HL-60/S4 (cell line): ENCODE measurements around the gene CMIP.
"Not testable (repeated sequence)": the region's sequence is repeated elsewhere in the genome, so short reads cannot be mapped to it uniquely, and the experiment has no call there.

Source experiments
- in situ Hi-C: fragments of 300-500 bp; cut with MboI; formaldehyde crosslinking; loops from 2 replicates; pipeline ENCODE4 v1.14.3; 2022; ENCODE audit warnings: low sequenced_read_pairs

The CMIP gene

GRCh38 chr16:81729451-81729850 lies 284.8 kb downstream of the CMIP start:
- in situ Hi-C loops: loop anchor here (10.0 kb wide), 2 partner anchors 105 to 365 kb away; no protein-coding TSS in a partner anchor

DNA sequence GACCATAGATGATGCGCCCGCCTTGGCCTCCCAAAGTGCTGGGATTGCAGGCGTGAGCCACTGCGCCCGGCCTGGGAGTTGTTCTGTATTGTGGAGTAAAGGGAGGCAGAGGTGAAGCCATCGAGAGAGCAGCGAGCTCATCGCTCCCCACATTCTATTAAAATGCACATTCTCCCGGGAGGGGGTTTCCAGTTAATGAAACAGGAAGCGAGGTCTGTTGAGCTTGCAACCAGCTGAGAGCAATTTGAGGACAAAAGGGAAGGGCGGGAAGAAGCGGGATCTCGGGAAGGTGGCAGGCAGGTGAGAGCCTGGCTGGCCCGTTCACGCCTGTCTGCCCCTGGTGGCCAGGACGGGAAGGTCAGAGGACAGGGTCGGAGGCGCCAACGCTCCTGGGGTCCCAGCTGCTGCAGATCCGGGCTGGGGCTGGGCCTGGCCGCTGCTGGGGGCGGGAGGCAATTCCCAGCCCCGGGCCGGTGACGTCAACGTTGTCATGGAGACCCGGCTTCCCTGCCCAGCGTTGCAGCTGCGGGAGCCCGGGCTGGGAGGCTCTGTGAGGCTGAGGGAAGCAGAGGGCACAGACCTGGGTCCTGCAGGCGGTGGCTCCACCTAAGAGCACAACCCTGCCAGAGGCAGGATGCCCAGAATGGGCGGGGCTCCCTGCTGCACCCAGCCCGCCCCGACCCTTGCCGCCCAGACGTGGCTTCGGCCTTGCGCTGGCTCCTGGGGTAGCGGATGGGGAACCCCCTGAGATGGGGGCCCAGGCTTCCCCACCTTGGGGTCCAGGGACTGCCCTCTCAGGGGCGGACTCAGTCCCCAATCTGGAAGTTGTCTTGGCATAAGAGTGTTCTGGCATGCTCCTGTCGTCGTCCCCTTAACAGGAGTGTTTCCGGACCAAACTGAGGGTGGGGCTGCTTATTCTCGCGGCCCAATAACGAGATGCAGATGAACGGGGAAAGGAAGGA lies 285.8 kb downstream of the CMIP start:
- in situ Hi-C loops: no loop called here

- in situ Hi-C loops: no loop called here
Measured at GRCh38 chr16:81731649-81732048, 287.0 kb downstream of the CMIP start.

- in situ Hi-C loops: no loop called here
Measured at GRCh38 chr16:81732699-81733098, 288.1 kb downstream of the CMIP start.

DNA sequence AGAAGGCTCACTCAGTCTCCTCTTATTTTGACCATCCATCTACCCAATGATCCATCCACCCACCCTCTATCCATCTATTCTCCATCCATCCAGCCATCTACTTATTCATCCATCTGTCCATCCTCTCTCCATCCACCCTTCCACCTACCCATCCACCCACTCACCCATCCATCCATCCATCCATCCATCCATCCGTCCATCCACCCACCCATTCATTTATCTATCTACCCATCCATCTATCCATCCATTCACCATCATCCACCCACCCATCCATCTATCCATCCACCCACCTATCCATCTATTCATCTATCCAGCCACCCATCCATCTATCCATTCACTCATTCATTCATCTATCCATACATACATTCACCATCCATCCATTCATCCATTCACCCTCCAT lies 288.7 kb downstream of the CMIP start:
- in situ Hi-C loops: no loop called here

- in situ Hi-C loops: no loop called here
Measured at GRCh38 chr16:81734632-81735434, 290.2 kb downstream of the CMIP start.

- in situ Hi-C loops: no loop called here
Measured at GRCh38 chr16:81737885-81738536, 293.4 kb downstream of the CMIP start.

GRCh38 chr16:81738783-81739496 lies 294.3 kb downstream of the CMIP start:
- in situ Hi-C loops: no loop called here

GRCh38 chr16:81739503-81739902 lies 294.9 kb downstream of the CMIP start:
- in situ Hi-C loops: no loop called here

DNA sequence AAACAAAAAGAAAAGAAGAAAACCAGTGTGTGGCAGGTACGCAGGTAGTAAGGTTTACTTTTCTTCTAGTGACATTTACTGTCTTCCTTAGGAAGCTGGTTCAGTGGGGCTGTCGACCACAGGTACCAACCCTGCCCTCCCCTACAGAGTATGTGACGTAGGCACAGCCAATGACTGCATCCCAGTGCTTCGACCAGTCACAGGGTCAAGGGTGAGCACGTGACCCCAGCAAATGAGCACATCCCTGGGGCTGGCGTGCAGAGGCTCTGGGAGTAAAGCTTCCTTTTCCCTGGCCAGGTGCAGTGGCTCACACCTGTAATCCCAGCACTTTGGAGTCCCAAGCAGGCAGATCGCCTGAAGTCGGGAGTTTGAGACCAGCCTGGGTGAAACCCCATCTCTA lies 295.6 kb downstream of the CMIP start:
- in situ Hi-C loops: no loop called here

GRCh38 chr16:81741430-81741770 lies 296.8 kb downstream of the CMIP start:
- in situ Hi-C loops: not testable (repeated sequence)

DNA sequence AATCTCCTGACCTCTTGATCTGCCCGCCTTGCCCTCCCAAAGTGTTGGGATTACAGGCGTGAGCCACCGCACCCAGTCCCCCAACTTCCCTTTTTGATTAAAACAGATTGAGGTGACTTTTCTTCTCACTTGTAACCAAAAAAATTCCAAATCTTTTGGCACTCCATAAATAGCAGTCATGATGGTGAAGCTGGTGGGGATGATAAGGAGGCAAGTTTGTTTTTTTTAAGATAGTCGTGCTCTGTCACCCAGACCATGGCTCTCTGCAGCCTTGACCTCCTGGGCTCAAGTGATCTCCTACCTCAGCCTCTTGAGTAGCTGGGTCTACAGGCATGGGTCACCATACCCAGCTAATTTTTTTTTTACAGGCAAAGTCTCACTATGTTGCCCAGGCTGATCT lies 299.8 kb downstream of the CMIP start:
- in situ Hi-C loops: no loop called here

- in situ Hi-C loops: no loop called here
Measured at GRCh38 chr16:81744911-81745310, 300.3 kb downstream of the CMIP start.

GRCh38 chr16:81745704-81746558 lies 301.3 kb downstream of the CMIP start:
- in situ Hi-C loops: no loop called here

- in situ Hi-C loops: no loop called here
Measured at GRCh38 chr16:81746566-81746965, 302.0 kb downstream of the CMIP start.

- in situ Hi-C loops: no loop called here
Measured at GRCh38 chr16:81748476-81749198, 304.0 kb downstream of the CMIP start.

- in situ Hi-C loops: no loop called here
Measured at GRCh38 chr16:81752225-81752875, 307.7 kb downstream of the CMIP start.

DNA sequence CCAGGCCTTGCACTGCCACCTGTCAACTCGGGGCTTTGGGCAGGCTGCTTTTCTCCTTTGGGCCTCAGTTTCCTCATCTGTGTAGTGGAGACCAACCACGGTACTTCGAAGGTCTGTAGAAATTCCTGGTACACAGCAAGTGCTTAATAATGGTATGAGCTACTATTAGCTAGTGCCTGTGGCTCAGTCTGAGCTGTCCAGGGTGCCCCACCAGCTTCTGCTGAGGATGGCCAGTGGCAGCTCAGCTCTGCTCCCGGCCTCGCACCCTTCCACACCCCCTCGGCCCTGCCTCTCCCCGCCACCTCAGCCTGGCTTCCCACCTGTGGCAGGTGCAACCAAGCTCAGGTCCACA lies 308.2 kb downstream of the CMIP start:
- in situ Hi-C loops: no loop called here

GRCh38 chr16:81754858-81755257 lies 310.2 kb downstream of the CMIP start:
- in situ Hi-C loops: no loop called here
